GM12878 (cell line): ENCODE measurements around the gene SYNJ2. TPM values are rescaled to one million over a fixed set of nuclear protein-coding genes. Genes with fewer than 3 reads are reported as not detected.

Experiments used
- ATAC-seq: fragments of 200-7000 bp; cut with Tn5 transposase; 3 replicates; pipeline ENCODE4 v1.9.1; 2020; ENCODE audit warnings: mild to moderate bottlenecking, moderate library complexity
- BruUV-seq: library from RNA; stranded (reverse); fragments of 400-500 nt; replicated peaks from 2 replicates; lab custom pipeline; 2021; lab: Mats Ljungman, UMichigan
- CTCF ChIA-PET: fragments of 300-600 bp; sonication (Branson Sonifier 250); formaldehyde crosslinking; extraction: SDS; loops from one replicate; lab custom pipeline; 2021; ENCODE audit warnings: inconsistent platforms; lab: Yijun Ruan, JAX
- POLR2A ChIA-PET: fragments of 350-600 bp; formaldehyde crosslinking; extraction: SDS; loops from one replicate; lab custom pipeline; 2021; ENCODE audit warnings: inconsistent platforms; lab: Charles Lee
- RAD21 ChIA-PET: fragments of 300-600 bp; sonication (Branson Sonifier 250); formaldehyde crosslinking; loops from one replicate; lab custom pipeline; 2023; ENCODE audit warnings: antibody characterized with exemption; ENCODE audit not compliant: unreplicated experiment; lab: Charles Lee
- SMC1A ChIA-PET: fragments of 300-600 bp; sonication (Branson Sonifier 250); formaldehyde crosslinking; loops from one replicate; lab custom pipeline; 2023; ENCODE audit not compliant: unreplicated experiment, uncharacterized antibody; lab: Charles Lee
- DNase-seq: peaks from one replicate; pipeline ENCODE4 v3.0.0-alpha.2; 2011; ENCODE audit warnings: low read depth, low spot score
- FAIRE-seq: peaks from 3 replicates; lab custom pipeline; 2011; peaks lifted over from hg19 to GRCh38; lab: Jason Lieb, UNC
- H2AFZ ChIP-seq: 2 replicates; pipeline ENCODE4 v1.6.0; 2011; ENCODE audit warnings: low read depth, low read length, control low read depth; ENCODE audit not compliant: control insufficient read depth
- H3K27ac ChIP-seq: 2 replicates; pipeline ENCODE4 v1.5.1; 2011; ENCODE audit warnings: control low read depth; ENCODE audit not compliant: control insufficient read depth, insufficient read depth
- H3K27me3 ChIP-seq, 2 experiments: replicated peaks in 1 of 2; 2 replicates each; pipeline versions ENCODE4 v1.6.0 to v1.6.1; 2011; ENCODE audit warnings: low read length in 1 of 2; ENCODE audit not compliant: control insufficient read depth in 2 of 2, insufficient read depth in 2 of 2
- H3K36me3 ChIP-seq, 2 experiments: 2 replicates each; pipeline ENCODE4 v1.5.1; 2011; ENCODE audit warnings: low read length in 1 of 2; ENCODE audit not compliant: control insufficient read depth in 2 of 2, insufficient read depth in 2 of 2
- H3K4me1 ChIP-seq: 2 replicates; pipeline ENCODE4 v1.6.1; 2011; ENCODE audit warnings: mild to moderate bottlenecking, low read length, moderate library complexity, mixed read lengths; ENCODE audit not compliant: control insufficient read depth, insufficient read depth
- H3K4me2 ChIP-seq: 2 replicates; pipeline ENCODE4 v1.6.0; 2011; ENCODE audit warnings: control low read depth; ENCODE audit not compliant: control insufficient read depth, insufficient read depth
- H3K4me3 ChIP-seq: fragments of 200-600 bp; sonication (generic); 2 replicates; pipeline ENCODE4 v1.5.1; 2016
- H3K79me2 ChIP-seq: 2 replicates; pipeline ENCODE4 v1.6.0; 2011; ENCODE audit warnings: low read length; ENCODE audit not compliant: control insufficient read depth, insufficient read depth
- H3K9ac ChIP-seq: 2 replicates; pipeline ENCODE4 v1.8.0; 2011; ENCODE audit warnings: low read length, control low read depth, mixed read lengths; ENCODE audit not compliant: control insufficient read depth, insufficient read depth
- H3K9me3 ChIP-seq: replicated peaks from 3 replicates; pipeline ENCODE4 v1.5.1; 2011; ENCODE audit warnings: mild to moderate bottlenecking, low read length; ENCODE audit not compliant: control insufficient read depth, insufficient read depth
- H4K20me1 ChIP-seq: 2 replicates; pipeline ENCODE4 v1.6.0; 2011; ENCODE audit not compliant: control insufficient read depth, insufficient read depth
- BCL3 ChIP-seq: IDR thresholded peaks from 2 replicates; pipeline ENCODE4 v1.6.1; 2011; ENCODE audit warnings: borderline replicate concordance, low read depth, mild to moderate bottlenecking, moderate library complexity, low read length; ENCODE audit not compliant: insufficient read depth, poor library complexity, severe bottlenecking
- BHLHE40 ChIP-seq, 2 experiments: fragments of 450-650 bp in 1 of 2; IDR thresholded peaks; 2 replicates each; pipeline ENCODE4 v1.6.1; 2011 to 2017; ENCODE audit warnings: low read depth in 2 of 2, borderline replicate concordance in 1 of 2, improper control_type of control experiment in 1 of 2, low read length in 1 of 2, mild to moderate bottlenecking in 1 of 2
- CHD4 ChIP-seq: fragments of 200-600 bp; sonication (generic); IDR thresholded peaks from 2 replicates; pipeline ENCODE4 v1.6.1; 2016; ENCODE audit warnings: mild to moderate bottlenecking
- CREB1 ChIP-seq: IDR thresholded peaks from 2 replicates; pipeline ENCODE4 v1.6.1; 2012; ENCODE audit warnings: low read depth, mild to moderate bottlenecking, inconsistent platforms
- DPF2 ChIP-seq: fragments of 450-650 bp; IDR thresholded peaks from 2 replicates; pipeline ENCODE4 v1.6.1; 2017; ENCODE audit warnings: mild to moderate bottlenecking
- EED ChIP-seq: sonication (generic); IDR thresholded peaks from 2 replicates; pipeline ENCODE4 v1.6.1; 2016; ENCODE audit warnings: antibody characterized with exemption, low read depth
- GABPA ChIP-seq: IDR thresholded peaks from 2 replicates; pipeline ENCODE4 v1.6.1; 2014; ENCODE audit warnings: antibody characterized with exemption, low read depth, mild to moderate bottlenecking, inconsistent platforms
- HCFC1 ChIP-seq: fragments of 150-350 bp; IDR thresholded peaks from 2 replicates; pipeline ENCODE4 v1.6.1; 2014; ENCODE audit warnings: low read length
- NKRF ChIP-seq: fragments of 450-650 bp; conservative IDR thresholded peaks from 2 replicates; pipeline ENCODE4 v1.6.1; 2017; ENCODE audit warnings: mild to moderate bottlenecking, moderate library complexity
- RAD21 ChIP-seq: IDR thresholded peaks from 2 replicates; pipeline ENCODE4 v1.6.1; 2011; ENCODE audit warnings: mild to moderate bottlenecking, low read depth, low read length, moderate library complexity; ENCODE audit not compliant: insufficient read depth
- RCOR1 ChIP-seq: conservative IDR thresholded peaks from 2 replicates; pipeline ENCODE4 v1.6.1; 2012; ENCODE audit warnings: low read depth, low read length, improper control_type of control experiment
- RFX5 ChIP-seq: IDR thresholded peaks from 2 replicates; pipeline ENCODE4 v1.6.1; 2011; ENCODE audit warnings: low read depth, low read length, improper control_type of control experiment
- ZBED1 ChIP-seq: IDR thresholded peaks from 2 replicates; pipeline ENCODE4 v1.6.1; 2016; ENCODE audit warnings: borderline replicate concordance
- ZNF687 ChIP-seq: fragments of 450-650 bp; IDR thresholded peaks from 2 replicates; pipeline ENCODE4 v1.6.1; 2017; ENCODE audit warnings: mild to moderate bottlenecking, moderate library complexity
- WGBS: methylation state at CpG from one replicate; pipeline ENCODE4 v1.1.6; 2016; ENCODE audit warnings: low lambda C conversion rate; ENCODE audit not compliant: insufficient replicate concordance, insufficient coverage; ENCODE audit errors: missing lambda C conversion rate; 5-methylcytosine and 5-hydroxymethylcytosine counted together
- in situ Hi-C: fragments of 300-500 bp; cut with MboI; formaldehyde crosslinking; loops from 9 replicates; pipeline ENCODE4 v1.14.3; 2018; ENCODE audit warnings: mixed read lengths
- intact Hi-C: fragments of 100-400 bp; cut with micrococcal nuclease; formaldehyde crosslinking; loops from one replicate; pipeline ENCODE4 v1.14.2; 2022; ENCODE audit not compliant: unreplicated experiment
- polyA plus RNA-seq, 11 experiments: library from polyadenylated mRNA; depleted of rRNA in 4 of 11; unstranded in 6 of 11; stranded (reverse) in 5 of 11; fragments of >200 nt; fragmentation: Nextera tagmentation in 4 of 11; fragmentation: Illumina TruSeq in 1 of 11; extraction: Ambion mirVana in 4 of 11; extraction: Trizol in 1 of 11; gene quantifications; 1 replicate in 1 of 11; 2 replicates in 10 of 11; pipeline versions ENCODE4 v1.2.1 to v1.2.3, GENCODE V29; 2011 to 2016; ENCODE audit warnings: inconsistent platforms in 2 of 11, missing spikeins in 2 of 11, low read depth in 1 of 11
- total RNA-seq, 4 experiments: library from RNA; depleted of rRNA in 3 of 4; stranded (reverse); fragments of >200 nt in 3 of 4; fragmentation: Illumina TruSeq in 1 of 4; extraction: Trizol in 1 of 4; gene quantifications; 2 replicates each; pipeline versions ENCODE4 v1.2.1 to v1.2.3, GENCODE V29; 2013 to 2021

The SYNJ2 gene
- total and polyA plus RNA-seq, 10 of the 15 experiments (the other 5 are each of a cell fraction or from before 2014, with no cell fraction given): 0.11 to 1.8 (median 0.57) TPM

- in situ Hi-C loops: no loop called here
These were observed 17.7 kb downstream of the SYNJ2 start for GRCh38 chr6:157999168-158000051.

More at GRCh38 chr6:157999168-158000051, 17.7 kb downstream of the SYNJ2 start:
- H3K4me1 ChIP-seq: peaks cover 4% of the 10 kb centered on the region; the same call in 1 of the 2 replicates
- no peak for DNase-seq
- intact Hi-C loops: no loop called here
- H2AFZ ChIP-seq: no peak overlapping the region
- no TSS peak for BruUV-seq
- no peak overlapping the region for H3K9ac ChIP-seq
- H3K9me3 ChIP-seq: no peaks in the 10 kb centered on the region
- FAIRE-seq: no peak
- POLR2A ChIA-PET: interaction anchor here (0.5 kb wide), 1 partner anchor 19 kb away, joined by 4 read pairs; no protein-coding TSS in a partner anchor
- H3K27ac ChIP-seq: no peak overlapping the region
- RAD21 ChIA-PET: interaction anchor here (0.6 kb wide), 1 partner anchor 517 kb away, joined by 3 read pairs; no protein-coding TSS in a partner anchor
- H4K20me1 ChIP-seq: no peaks in the 10 kb centered on the region
- SMC1A ChIA-PET: no interaction called here
- no peaks in the 10 kb centered on the region for H3K27me3 ChIP-seq
- no peaks in the 10 kb centered on the region for H3K36me3 ChIP-seq
- TF ChIP-seq BHLHE40 (IDR thresholded peaks at IDR 0.05; ENCODE audit: borderline replicate concordance in 1 of 2, low read depth in 2 of 2, low read length in 1 of 2): no peak
- TF ChIP-seq CREB1: no peak
- TF ChIP-seq RCOR1: no peak
- no peak for TF ChIP-seq ZBED1
- no peak for TF ChIP-seq DPF2
- no peak for TF ChIP-seq RAD21
- no peak for TF ChIP-seq HCFC1
- no peak for TF ChIP-seq NKRF
- TF ChIP-seq BCL3: no peak
- no peak for TF ChIP-seq ZNF687
- no peak for TF ChIP-seq EED
- no peak for TF ChIP-seq RFX5
- no peak for TF ChIP-seq CHD4
- TF ChIP-seq GABPA: no peak
- no peak overlapping the region for H3K4me3 ChIP-seq
- no peak for ATAC-seq
- H3K4me2 ChIP-seq: no peak overlapping the region
- H3K79me2 ChIP-seq: no peaks in the 10 kb centered on the region
- CTCF ChIA-PET: no interaction called here
- 96% methylated on average over 12 of the region's 12 CpGs for WGBS
